A673 (cell line): ENCODE data around the gene HMBS. TPM values are rescaled to one million over a fixed set of nuclear protein-coding genes. Genes with fewer than 3 reads are reported as not detected.

ENCODE experiments used
- BruUV-seq: library from RNA; stranded (reverse); fragments of 400-500 nt; replicated peaks from 2 replicates; lab custom pipeline; 2021; lab: Mats Ljungman, UMichigan
- CTCF ChIA-PET: fragments of 300-600 bp; sonication (Branson Sonifier 250); formaldehyde crosslinking; loops from one replicate; lab custom pipeline; 2022; ENCODE audit warnings: antibody characterized with exemption; lab: Charles Lee
- POLR2A ChIA-PET: fragments of 300-600 bp; sonication (Branson Sonifier 250); formaldehyde crosslinking; loops from one replicate; lab custom pipeline; 2022; ENCODE audit warnings: antibody characterized with exemption; ENCODE audit not compliant: low non-redundant PET; lab: Charles Lee
- DNase-seq: peaks from one replicate; pipeline ENCODE4 v3.0.0-alpha.2; 2015; ENCODE audit warnings: low spot score
- H3K27ac ChIP-seq: fragments of 200-600 bp; sonication (generic); 2 replicates; pipeline ENCODE4 v1.5.1; 2016; ENCODE audit warnings: mixed run types, low read depth, mild to moderate bottlenecking, mixed read lengths, antibody characterized with exemption, low read length; ENCODE audit not compliant: poor library complexity, severe bottlenecking
- H3K27me3 ChIP-seq: fragments of 200-600 bp; sonication (generic); replicated peaks from 2 replicates; pipeline ENCODE4 v1.6.1; 2017; ENCODE audit warnings: mixed run types, low read depth, mild to moderate bottlenecking, mixed read lengths, antibody characterized with exemption, low read length; ENCODE audit not compliant: insufficient read depth, poor library complexity
- H3K36me3 ChIP-seq: fragments of 200-600 bp; sonication (generic); 2 replicates; pipeline ENCODE4 v1.6.1; 2016; ENCODE audit warnings: mixed run types, mild to moderate bottlenecking, mixed read lengths, antibody characterized with exemption, low read length; ENCODE audit not compliant: insufficient read depth, poor library complexity, severe bottlenecking
- H3K4me1 ChIP-seq: fragments of 200-600 bp; sonication (generic); 2 replicates; pipeline ENCODE4 v1.6.1; 2017; ENCODE audit warnings: mixed run types, mild to moderate bottlenecking, mixed read lengths, antibody characterized with exemption, low read length; ENCODE audit not compliant: insufficient read depth, poor library complexity, severe bottlenecking
- H3K4me3 ChIP-seq: fragments of 200-600 bp; sonication (generic); 2 replicates; pipeline ENCODE4 v1.5.1; 2016; ENCODE audit warnings: low read depth, mixed run types, mild to moderate bottlenecking, mixed read lengths, low read length; ENCODE audit not compliant: poor library complexity, severe bottlenecking
- H3K9me3 ChIP-seq: fragments of 200-600 bp; sonication (generic); 2 replicates; pipeline ENCODE4 v1.6.1; 2016; ENCODE audit warnings: mixed run types, low read depth, mild to moderate bottlenecking, mixed read lengths, antibody characterized with exemption, low read length; ENCODE audit not compliant: poor library complexity, severe bottlenecking
- EZH2 ChIP-seq: fragments of 200-600 bp; sonication (generic); IDR thresholded peaks from 2 replicates; pipeline ENCODE4 v1.6.1; 2017; ENCODE audit warnings: borderline replicate concordance, low read depth, mild to moderate bottlenecking, mixed read lengths, antibody characterized with exemption, low read length; ENCODE audit not compliant: poor library complexity, severe bottlenecking
- intact Hi-C: fragments of 100-400 bp; cut with micrococcal nuclease; formaldehyde crosslinking; loops from one replicate; pipeline ENCODE4 v1.10.0; 2022; ENCODE audit not compliant: unreplicated experiment
- total RNA-seq: library from RNA; stranded (reverse); gene quantifications from 2 replicates; pipeline ENCODE4 v1.2.3, GENCODE V29; 2021
- TF ChIP-seq, protein P1 (sequence below): fragments of 300-800, 200-600 bp; sonication (generic); conservative IDR thresholded peaks from 2 replicates; pipeline ENCODE4 v1.5.1; 2017; ENCODE audit warnings: low read depth, mild to moderate bottlenecking, antibody characterized with exemption, low read length, moderate library complexity, mixed read lengths

The HMBS gene
- total RNA-seq, 1 experiment from 2014 or later = 72.5 TPM

GRCh38 chr11:119114351-119114750 is 29.7 kb downstream of the HMBS start:
- H3K36me3 ChIP-seq = peaks cover 29% of the 10 kb centered on the region
- H3K27ac ChIP-seq = no peak overlapping the region
- ChIA-PET CTCF (no interaction called here), POLR2A (no interaction called here)
- TF ChIP-seq EZH2 = no peak
- TF ChIP-seq, protein P1, sequence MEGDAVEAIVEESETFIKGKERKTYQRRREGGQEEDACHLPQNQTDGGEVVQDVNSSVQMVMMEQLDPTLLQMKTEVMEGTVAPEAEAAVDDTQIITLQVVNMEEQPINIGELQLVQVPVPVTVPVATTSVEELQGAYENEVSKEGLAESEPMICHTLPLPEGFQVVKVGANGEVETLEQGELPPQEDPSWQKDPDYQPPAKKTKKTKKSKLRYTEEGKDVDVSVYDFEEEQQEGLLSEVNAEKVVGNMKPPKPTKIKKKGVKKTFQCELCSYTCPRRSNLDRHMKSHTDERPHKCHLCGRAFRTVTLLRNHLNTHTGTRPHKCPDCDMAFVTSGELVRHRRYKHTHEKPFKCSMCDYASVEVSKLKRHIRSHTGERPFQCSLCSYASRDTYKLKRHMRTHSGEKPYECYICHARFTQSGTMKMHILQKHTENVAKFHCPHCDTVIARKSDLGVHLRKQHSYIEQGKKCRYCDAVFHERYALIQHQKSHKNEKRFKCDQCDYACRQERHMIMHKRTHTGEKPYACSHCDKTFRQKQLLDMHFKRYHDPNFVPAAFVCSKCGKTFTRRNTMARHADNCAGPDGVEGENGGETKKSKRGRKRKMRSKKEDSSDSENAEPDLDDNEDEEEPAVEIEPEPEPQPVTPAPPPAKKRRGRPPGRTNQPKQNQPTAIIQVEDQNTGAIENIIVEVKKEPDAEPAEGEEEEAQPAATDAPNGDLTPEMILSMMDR = no peak
- H3K4me3 ChIP-seq = no peak overlapping the region
- H3K9me3 ChIP-seq = no peaks in the 10 kb centered on the region
- no TSS peak for BruUV-seq
- intact Hi-C loops = no loop called here
- DNase-seq = no peak
- no peaks in the 10 kb centered on the region for H3K4me1 ChIP-seq
- H3K27me3 ChIP-seq = no peaks in the 10 kb centered on the region

DNA sequence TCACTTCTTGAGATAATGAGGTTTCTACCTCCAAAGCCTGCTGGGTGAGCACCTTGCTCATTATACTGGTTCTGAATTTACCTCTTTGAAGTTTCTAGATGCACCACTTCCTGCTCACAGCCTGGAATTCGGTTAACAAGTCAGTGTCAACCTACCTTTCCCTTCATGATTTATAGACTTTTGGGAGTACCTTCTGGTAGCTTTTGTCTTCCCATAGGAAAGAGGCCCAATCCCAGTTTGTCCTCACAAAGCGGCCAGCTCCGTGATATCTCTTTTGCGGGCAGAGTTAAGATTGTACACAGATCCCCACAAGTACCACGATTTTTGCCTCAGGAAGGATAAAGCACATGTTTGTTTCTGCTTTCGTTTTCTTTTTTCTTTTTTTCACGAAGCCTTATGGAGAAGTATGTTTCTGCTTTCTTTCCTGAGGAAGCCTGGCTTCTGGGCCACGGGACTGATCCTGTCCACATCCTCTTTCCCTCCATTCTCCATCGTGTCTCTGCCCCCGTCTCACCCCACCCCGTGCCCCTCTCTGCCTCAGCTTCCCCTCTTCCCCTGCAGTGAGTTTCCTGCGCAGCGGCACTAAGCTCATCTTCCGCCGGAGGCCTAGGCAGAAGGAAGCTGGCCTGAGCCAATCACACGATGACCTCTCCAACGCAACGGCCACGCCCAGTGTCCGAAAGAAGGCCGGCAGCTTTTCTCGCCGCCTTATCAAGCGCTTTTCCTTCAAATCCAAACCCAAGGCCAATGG is 31.0 kb downstream of the HMBS start:
- intact Hi-C loops = no loop called here

DNA sequence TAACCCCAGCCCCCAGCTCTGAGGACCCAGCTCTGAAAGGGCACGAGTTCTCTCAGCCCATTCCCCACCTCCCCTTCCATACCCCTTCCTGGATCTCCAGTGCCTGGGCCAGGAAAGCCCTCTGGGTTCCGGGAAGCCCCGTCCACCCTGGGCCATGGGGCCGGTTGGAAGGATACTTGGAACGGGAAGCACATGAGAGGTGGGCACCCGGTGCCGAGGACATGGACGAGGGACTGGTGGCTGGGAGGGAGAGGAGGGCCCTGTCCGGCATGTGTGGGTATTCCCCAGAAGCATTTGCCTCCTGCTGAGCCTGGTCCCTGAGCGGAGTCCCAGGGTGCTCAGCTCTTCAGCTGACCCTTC is 31.5 kb downstream of the HMBS start:
- ChIA-PET POLR2A (no interaction called here), CTCF (no interaction called here)

More for the DNA sequence above, 31.0 kb downstream of the HMBS start:
- Histone ChIP-seq H3K4me3 (no peak overlapping the region), H3K4me1 (peaks cover 2% of the 10 kb centered on the region), H3K27me3 (no peaks in the 10 kb centered on the region), H3K9me3 (no peaks in the 10 kb centered on the region), H3K36me3 (peaks cover 29% of the 10 kb centered on the region), H3K27ac (no peak overlapping the region)
- CTCF ChIA-PET = no interaction called here
- POLR2A ChIA-PET = no interaction called here
- BruUV-seq = no TSS peak
- DNase-seq = no peak
- TF ChIP-seq, protein P1 = no peak
- TF ChIP-seq EZH2 = no peak

More for the DNA sequence above, 31.5 kb downstream of the HMBS start:
- Histone ChIP-seq H3K27me3 (no peaks in the 10 kb centered on the region), H3K27ac (no peak overlapping the region), H3K36me3 (peaks cover 24% of the 10 kb centered on the region), H3K4me3 (no peak overlapping the region), H3K9me3 (no peaks in the 10 kb centered on the region), H3K4me1 (peaks cover 6% of the 10 kb centered on the region)
- TF ChIP-seq EZH2 = no peak
- TF ChIP-seq, protein P1 = no peak
- intact Hi-C loops = no loop called here
- BruUV-seq = no TSS peak
- DNase-seq = no peak
